ENCODE data around the gene ADGRF1.

ADGRF1 gene

GRCh38 chr6:46998436-46999017, 43.6 kb downstream of the ADGRF1 start:
- H3K27ac ChIP-seq (replicated peaks), result no peak overlapping the region
- TF ChIP-seq CTCF (IDR thresholded peaks at IDR 0.05; ENCODE audit: insufficient read depth, low read length) (no peak), GABPA (IDR thresholded peaks at IDR 0.05; ENCODE audit: low read depth) (no peak), REST (IDR thresholded peaks at IDR 0.05; ENCODE audit: insufficient replicate concordance, low read depth) (no peak), SPI1 (IDR thresholded peaks at IDR 0.05; ENCODE audit: borderline replicate concordance, low read depth) (no peak), POLR2AphosphoS5 (IDR thresholded peaks at IDR 0.05; ENCODE audit: low read depth) (no peak)
- no peaks in the 10 kb centered on the region for H3K27me3 ChIP-seq (ENCODE audit: insufficient read depth, poor library complexity, severe bottlenecking)
- H3K4me3 ChIP-seq (replicated peaks; ENCODE audit: insufficient read depth, low read length), result no peak overlapping the region
- DNase-seq (ENCODE audit: low read depth in 1 of 2, low spot score in 1 of 2), result no peak

GRCh38 chr6:46997646-46998045, 44.5 kb downstream of the ADGRF1 start:
- TF ChIP-seq REST (IDR thresholded peaks at IDR 0.05; ENCODE audit: insufficient replicate concordance, low read depth) (no peak), SPI1 (IDR thresholded peaks at IDR 0.05; ENCODE audit: borderline replicate concordance, low read depth) (no peak), CTCF (IDR thresholded peaks at IDR 0.05; ENCODE audit: insufficient read depth, low read length) (no peak), POLR2AphosphoS5 (IDR thresholded peaks at IDR 0.05; ENCODE audit: low read depth) (no peak), GABPA (IDR thresholded peaks at IDR 0.05; ENCODE audit: low read depth) (no peak)
- no peak overlapping the region for H3K27ac ChIP-seq (replicated peaks)
- H3K4me3 ChIP-seq (replicated peaks; ENCODE audit: insufficient read depth, low read length), result no peak overlapping the region
- no peaks in the 10 kb centered on the region for H3K27me3 ChIP-seq (ENCODE audit: insufficient read depth, poor library complexity, severe bottlenecking)
- no peak for DNase-seq (ENCODE audit: low read depth in 1 of 2, low spot score in 1 of 2)

GRCh38 chr6:46996860-46997641, 45.1 kb downstream of the ADGRF1 start:
- TF ChIP-seq SPI1 (IDR thresholded peaks at IDR 0.05; ENCODE audit: borderline replicate concordance, low read depth) (no peak), POLR2AphosphoS5 (IDR thresholded peaks at IDR 0.05; ENCODE audit: low read depth) (no peak), CTCF (IDR thresholded peaks at IDR 0.05; ENCODE audit: insufficient read depth, low read length) (no peak), GABPA (IDR thresholded peaks at IDR 0.05; ENCODE audit: low read depth) (no peak), REST (IDR thresholded peaks at IDR 0.05; ENCODE audit: insufficient replicate concordance, low read depth) (no peak)
- Histone ChIP-seq H3K4me3 (replicated peaks; ENCODE audit: insufficient read depth, low read length) (no peak overlapping the region), H3K27ac (replicated peaks) (no peak overlapping the region), H3K27me3 (ENCODE audit: insufficient read depth, poor library complexity, severe bottlenecking) (no peaks in the 10 kb centered on the region)
- DNase-seq (ENCODE audit: low read depth in 1 of 2, low spot score in 1 of 2), result no peak

All from HL-60 (cell line).